Measurements from ENCODE around the gene ST3GAL4.

DNA sequence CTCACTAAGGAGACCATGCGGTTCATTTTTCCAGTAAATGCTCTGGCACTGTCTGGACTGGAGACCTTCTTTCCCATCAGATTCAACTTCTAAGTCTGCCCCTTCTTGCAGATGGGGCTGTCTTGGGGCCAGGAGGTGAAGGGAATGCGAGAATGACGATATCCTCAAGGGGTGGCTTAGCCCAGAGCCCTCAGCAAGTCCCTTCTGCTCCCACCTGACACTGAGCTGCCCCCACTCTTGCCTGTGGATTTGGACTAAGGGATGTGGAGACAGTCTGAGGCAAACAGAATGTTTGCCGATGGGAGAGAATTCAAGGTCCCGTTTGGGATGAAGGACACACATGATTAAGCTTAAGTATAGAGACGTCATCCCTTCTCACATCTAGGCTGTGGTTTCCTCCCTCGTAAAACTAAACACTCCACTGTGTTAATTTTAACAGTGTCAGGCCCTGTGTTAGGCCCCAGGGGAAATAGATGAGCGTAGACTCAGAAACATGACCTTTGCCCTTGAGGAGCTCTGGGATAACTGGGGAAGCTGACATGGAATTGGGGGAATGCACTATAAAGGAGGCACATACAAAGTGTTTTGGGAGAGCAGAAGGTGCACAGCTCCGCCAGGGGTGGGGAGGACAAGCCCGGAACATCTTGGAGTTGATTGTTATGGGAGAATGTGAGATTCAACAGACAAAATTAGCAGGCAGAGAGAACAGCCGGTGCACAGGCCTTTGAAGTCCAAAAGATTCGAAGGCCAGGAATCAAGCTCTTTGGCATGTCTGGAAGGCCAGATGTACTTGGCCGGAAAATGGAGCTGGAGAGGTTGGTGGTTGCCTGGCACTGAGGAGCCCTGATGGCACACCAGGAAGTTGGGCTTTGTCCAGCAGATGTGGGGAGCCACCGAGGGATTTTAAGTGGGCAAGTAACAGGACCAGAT is 71.6 kb downstream of the ST3GAL4 start:
- TF ChIP-seq, protein P1, sequence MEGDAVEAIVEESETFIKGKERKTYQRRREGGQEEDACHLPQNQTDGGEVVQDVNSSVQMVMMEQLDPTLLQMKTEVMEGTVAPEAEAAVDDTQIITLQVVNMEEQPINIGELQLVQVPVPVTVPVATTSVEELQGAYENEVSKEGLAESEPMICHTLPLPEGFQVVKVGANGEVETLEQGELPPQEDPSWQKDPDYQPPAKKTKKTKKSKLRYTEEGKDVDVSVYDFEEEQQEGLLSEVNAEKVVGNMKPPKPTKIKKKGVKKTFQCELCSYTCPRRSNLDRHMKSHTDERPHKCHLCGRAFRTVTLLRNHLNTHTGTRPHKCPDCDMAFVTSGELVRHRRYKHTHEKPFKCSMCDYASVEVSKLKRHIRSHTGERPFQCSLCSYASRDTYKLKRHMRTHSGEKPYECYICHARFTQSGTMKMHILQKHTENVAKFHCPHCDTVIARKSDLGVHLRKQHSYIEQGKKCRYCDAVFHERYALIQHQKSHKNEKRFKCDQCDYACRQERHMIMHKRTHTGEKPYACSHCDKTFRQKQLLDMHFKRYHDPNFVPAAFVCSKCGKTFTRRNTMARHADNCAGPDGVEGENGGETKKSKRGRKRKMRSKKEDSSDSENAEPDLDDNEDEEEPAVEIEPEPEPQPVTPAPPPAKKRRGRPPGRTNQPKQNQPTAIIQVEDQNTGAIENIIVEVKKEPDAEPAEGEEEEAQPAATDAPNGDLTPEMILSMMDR (IDR thresholded peaks at IDR 0.05 in 2 of 3, conservative IDR thresholded peaks at IDR 0.05 in 1 of 3; ENCODE audit: borderline replicate concordance in 1 of 3, insufficient read depth in 1 of 3, low read depth in 2 of 3, low read length in 2 of 3) = no peak
- TF ChIP-seq SIN3A (IDR thresholded peaks at IDR 0.05; ENCODE audit: low read depth) = no peak
- TF ChIP-seq EZH2 (IDR thresholded peaks at IDR 0.05) = no peak
- TF ChIP-seq ZNF274 (IDR thresholded peaks at IDR 0.05; ENCODE audit: low read depth, low read length) = no peak
- TF ChIP-seq POLR2AphosphoS5 (IDR thresholded peaks at IDR 0.05; ENCODE audit: low read depth, low read length) = no peak
- no peak for TF ChIP-seq REST (IDR thresholded peaks at IDR 0.05; ENCODE audit: low read depth)
- no peak for TF ChIP-seq FOSL1 (IDR thresholded peaks at IDR 0.05; ENCODE audit: low read depth)
- TF ChIP-seq POLR2A (IDR thresholded peaks at IDR 0.05; ENCODE audit: borderline replicate concordance, extremely low read depth, insufficient read depth, insufficient read length) = no peak

Measured in HCT116 (cell line).